Measurements from ENCODE around the gene HPGDS.

- TF ChIP-seq EZH2 (IDR thresholded peaks at IDR 0.05; ENCODE audit: insufficient read depth, poor library complexity, severe bottlenecking) (no peak), EZH2phosphoT487 (IDR thresholded peaks at IDR 0.05; ENCODE audit: insufficient read depth, low read depth) (no peak)
Observed at GRCh38 chr4:94348666-94349065, 6.0 kb upstream of the HPGDS start.

Measured in GM23248 (cell line).